Measurements from ENCODE around the gene ZFAND2B. TPM values are rescaled to one million over a fixed set of nuclear protein-coding genes. Genes with fewer than 3 reads are reported as not detected.

ZFAND2B gene
- total RNA-seq, 2 experiments from 2014 or later: 65.9 to 67.4 TPM

- DNase-seq: peak in 3 of 14 experiments; percentile 12 to 36 (median 16)
- Mint-ChIP-seq H3K9me3 (no peaks in the 10 kb centered on the region), H3K4me1 (ENCODE audit: low read depth) (peaks cover 18% of the 10 kb centered on the region), H3K27ac (peak overlapping the region; percentile 78), H3K27me3 (no peaks in the 10 kb centered on the region), H3K4me3 (peak overlapping the region; percentile 85), H3K36me3 (ENCODE audit: low read depth) (peaks cover 50% of the 10 kb centered on the region)
- Histone ChIP-seq H3K4me1 (ENCODE audit: insufficient read depth, low read length) (peaks cover 26% of the 10 kb centered on the region), H3K27me3 (ENCODE audit: control insufficient read depth in 1 of 2, insufficient read depth in 2 of 2, low read length in 2 of 2) (no peaks in the 10 kb centered on the region), H3K36me3 (ENCODE audit: insufficient read depth, low read length) (peaks cover 35% of the 10 kb centered on the region), H3K4me3 (ENCODE audit: low read length) (peak overlapping the region; percentile 70), H3K27ac (ENCODE audit: low read depth in 1 of 2, low read length in 2 of 2) (no peak overlapping the region), H3K9me3 (ENCODE audit: control insufficient read depth in 1 of 2, insufficient read depth in 1 of 2, low read length in 2 of 2) (no peaks in the 10 kb centered on the region)
- POLR2A ChIA-PET: interaction anchor here (0.5 to 6.7 kb wide), 13 partner anchors 11 to 77 kb away, joined by 3 to 63 read pairs (median 7); partner anchors contain the start of genes ANKZF1, ATG9A, CNPPD1 and DNAJB2
- peak; percentile 27 for ATAC-seq (ENCODE audit: poor library complexity)
- CTCF ChIA-PET: interaction anchor here (1.0 to 2.8 kb wide), 4 partner anchors 42 to 189 kb away, joined by 3 to 16 read pairs (median 4); partner anchors contain the start of gene CNPPD1
- intact Hi-C loops (cut with DNase I, micrococcal nuclease): loop anchor here (5.0 kb wide), 1 partner anchor 34 kb away; the partner anchor contains the start of genes TUBA4A (in 2 of the 2) and TUBA4B (in 2 of the 2)
- no peak for TF ChIP-seq CTCF (IDR thresholded peaks at IDR 0.05)
Observed at GRCh38 chr2:219218217-219218731, 11.7 kb downstream of the ZFAND2B start.

- Mint-ChIP-seq H3K4me3 (peak within 1 kb of the TSS; percentile 85), H3K4me1 (ENCODE audit: low read depth) (peaks cover 21% of the 10 kb centered on the region), H3K36me3 (ENCODE audit: low read depth) (peaks cover 58% of the 10 kb centered on the region), H3K27me3 (no peaks in the 10 kb centered on the region), H3K9me3 (no peaks in the 10 kb centered on the region), H3K27ac (peak within 1 kb of the TSS; percentile 78)
- H3K36me3 ChIP-seq (ENCODE audit: insufficient read depth, low read length): peaks cover 43% of the 10 kb centered on the region
- peak within 1 kb of the TSS; percentile 70 for H3K4me3 ChIP-seq (ENCODE audit: low read length)
- POLR2A ChIA-PET: interaction anchor here (0.5 to 6.7 kb wide), 15 partner anchors 10 to 76 kb away, joined by 3 to 63 read pairs (median 6); partner anchors contain the start of genes ANKZF1, ATG9A, CNPPD1 and DNAJB2
- CTCF ChIA-PET: interaction anchor here (1.0 to 2.8 kb wide), 5 partner anchors 26 to 189 kb away, joined by 3 to 16 read pairs (median 4); partner anchors contain the start of genes CNPPD1, GLB1L and STK16
- DNase-seq: peak; percentile 67 to 93 (median 86)
- no peaks in the 10 kb centered on the region for H3K9me3 ChIP-seq (ENCODE audit: control insufficient read depth in 1 of 2, insufficient read depth in 1 of 2, low read length in 2 of 2)
- peak; percentile 92 for ATAC-seq (ENCODE audit: poor library complexity)
- peaks cover 26% of the 10 kb centered on the region for H3K4me1 ChIP-seq (ENCODE audit: insufficient read depth, low read length)
- intact Hi-C loops (cut with DNase I, micrococcal nuclease): loop anchor here (1.0 to 5.0 kb wide), 3 partner anchors 9 to 33 kb away; partner anchors contain the start of genes TUBA4A (in 2 of the 2), TUBA4B (in 2 of the 2), ANKZF1 (in 1 of the 2) and ATG9A (in 1 of the 2)
- H3K27me3 ChIP-seq (ENCODE audit: control insufficient read depth in 1 of 2, insufficient read depth in 2 of 2, low read length in 2 of 2): no peaks in the 10 kb centered on the region
- no peak for TF ChIP-seq CTCF (IDR thresholded peaks at IDR 0.05)
- peak within 1 kb of the TSS in 1 of 2 donors; percentile 56 for H3K27ac ChIP-seq (ENCODE audit: low read depth in 1 of 2, low read length in 2 of 2)
Observed at GRCh38 chr2:219218732-219219701, 12.4 kb downstream of the ZFAND2B start, which contains the start of gene ABCB6. Gene ABCB6 (minus strand): TSS chr2:219218958. CDS start chr2:219218673, 285 bp downstream.
